RKO (cell line): Measurements from ENCODE around the gene RAMP1.
A peak's percentile ranks its signal among the peaks of the same experiment; 100 is the strongest.
"Not testable (repeated sequence)": the region's sequence is repeated elsewhere in the genome, so short reads cannot be mapped to it uniquely, and the experiment has no call there.

Source experiments
- DNase-seq: peaks from one replicate; pipeline ENCODE4 v3.0.0-alpha.2; 2016; ENCODE audit warnings: low spot score

The RAMP1 gene

GRCh38 chr2:237859533-237860272 lies at the start of gene RAMP1:
TSS of gene RAMP1 (plus strand) at chr2:237859623. CDS start at chr2:237859676, 53 bp downstream.
- peak; percentile 30 for DNase-seq

GRCh38 chr2:237815637-237816036 lies 43.8 kb upstream of the RAMP1 start:
- no peak for DNase-seq

GRCh38 chr2:237816531-237816930 lies 42.9 kb upstream of the RAMP1 start:
- no peak for DNase-seq

GRCh38 chr2:237818066-237818473 lies 41.4 kb upstream of the RAMP1 start:
- DNase-seq = peak; percentile 60

GRCh38 chr2:237819231-237819630 lies 40.2 kb upstream of the RAMP1 start:
- no peak for DNase-seq

- DNase-seq = no peak
Observed at GRCh38 chr2:237820421-237820820, 39.0 kb upstream of the RAMP1 start.

GRCh38 chr2:237823544-237823943 lies 35.9 kb upstream of the RAMP1 start:
- no peak for DNase-seq

GRCh38 chr2:237824085-237824484 lies 35.3 kb upstream of the RAMP1 start:
- no peak for DNase-seq

GRCh38 chr2:237827421-237827987 lies 31.9 kb upstream of the RAMP1 start:
- DNase-seq = no peak

GRCh38 chr2:237830522-237830921 lies 28.9 kb upstream of the RAMP1 start:
- no peak for DNase-seq

GRCh38 chr2:237833546-237833945 lies 25.9 kb upstream of the RAMP1 start:
- no peak for DNase-seq

- no peak for DNase-seq
Observed at GRCh38 chr2:237835372-237835771, 24.1 kb upstream of the RAMP1 start.

GRCh38 chr2:237841051-237841450 lies 18.4 kb upstream of the RAMP1 start:
- DNase-seq = no peak

- DNase-seq = not testable (repeated sequence)
Observed at GRCh38 chr2:237848940-237849339, 10.5 kb upstream of the RAMP1 start.

- DNase-seq = no peak
Observed at GRCh38 chr2:237854295-237854694, 5.1 kb upstream of the RAMP1 start.

- DNase-seq = no peak
Observed at GRCh38 chr2:237857791-237858190, 1.6 kb upstream of the RAMP1 start.

GRCh38 chr2:237858294-237859081 lies 935 bp upstream of the RAMP1 start:
- DNase-seq = peak; percentile 85

- DNase-seq = no peak
Observed at GRCh38 chr2:237859082-237859433, 365 bp upstream of the RAMP1 start.

- no peak for DNase-seq
Observed at GRCh38 chr2:237860273-237860935, 981 bp downstream of the RAMP1 start.

GRCh38 chr2:237861875-237862527 lies 2.6 kb downstream of the RAMP1 start:
- DNase-seq = no peak

GRCh38 chr2:237862528-237862895 lies 3.1 kb downstream of the RAMP1 start:
- DNase-seq = no peak

- DNase-seq = no peak
Observed at GRCh38 chr2:237863102-237863511, 3.7 kb downstream of the RAMP1 start.
